Hepatocyte (in vitro differentiated cells): ENCODE data around the gene TRIM3.

ENCODE experiments used
- EZH2 ChIP-seq: fragments of 200-600 bp; sonication (generic); IDR thresholded peaks from 2 replicates; pipeline ENCODE4 v1.6.1; 2016; ENCODE audit warnings: antibody characterized with exemption, mild to moderate bottlenecking, borderline replicate concordance
- EZH2phosphoT487 ChIP-seq: fragments of 200-600 bp; sonication (generic); IDR thresholded peaks from one replicate; pipeline ENCODE4 v1.6.1; 2018; ENCODE audit warnings: antibody characterized with exemption, mild to moderate bottlenecking, low read depth, moderate library complexity; ENCODE audit not compliant: unreplicated experiment, severe bottlenecking
- TF ChIP-seq, protein P1 (sequence below): fragments of 200-600 bp; sonication (generic); IDR thresholded peaks from 2 replicates; pipeline ENCODE4 v1.5.1; 2016; ENCODE audit warnings: antibody characterized with exemption, mild to moderate bottlenecking; ENCODE audit not compliant: poor library complexity

DNA sequence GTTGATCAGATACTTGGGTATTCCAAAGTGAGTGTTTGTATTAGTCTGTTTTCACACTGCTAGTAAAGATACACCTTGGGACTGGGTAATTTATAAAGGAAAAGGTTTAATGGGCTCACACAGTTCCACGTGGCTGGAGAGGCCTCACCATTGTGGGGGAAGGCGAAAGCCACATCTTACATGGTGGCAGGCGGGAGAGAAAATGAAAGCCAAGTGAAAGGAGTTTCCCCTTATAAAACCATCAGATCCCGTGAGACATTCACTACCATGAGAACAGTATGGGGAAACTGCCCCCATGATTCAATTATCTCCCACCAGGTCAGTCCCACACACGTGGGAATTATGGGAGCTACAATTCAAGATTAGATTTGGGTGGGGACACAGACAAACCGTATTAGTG, 14.6 kb upstream of the TRIM3 start:
- TF ChIP-seq, protein P1, sequence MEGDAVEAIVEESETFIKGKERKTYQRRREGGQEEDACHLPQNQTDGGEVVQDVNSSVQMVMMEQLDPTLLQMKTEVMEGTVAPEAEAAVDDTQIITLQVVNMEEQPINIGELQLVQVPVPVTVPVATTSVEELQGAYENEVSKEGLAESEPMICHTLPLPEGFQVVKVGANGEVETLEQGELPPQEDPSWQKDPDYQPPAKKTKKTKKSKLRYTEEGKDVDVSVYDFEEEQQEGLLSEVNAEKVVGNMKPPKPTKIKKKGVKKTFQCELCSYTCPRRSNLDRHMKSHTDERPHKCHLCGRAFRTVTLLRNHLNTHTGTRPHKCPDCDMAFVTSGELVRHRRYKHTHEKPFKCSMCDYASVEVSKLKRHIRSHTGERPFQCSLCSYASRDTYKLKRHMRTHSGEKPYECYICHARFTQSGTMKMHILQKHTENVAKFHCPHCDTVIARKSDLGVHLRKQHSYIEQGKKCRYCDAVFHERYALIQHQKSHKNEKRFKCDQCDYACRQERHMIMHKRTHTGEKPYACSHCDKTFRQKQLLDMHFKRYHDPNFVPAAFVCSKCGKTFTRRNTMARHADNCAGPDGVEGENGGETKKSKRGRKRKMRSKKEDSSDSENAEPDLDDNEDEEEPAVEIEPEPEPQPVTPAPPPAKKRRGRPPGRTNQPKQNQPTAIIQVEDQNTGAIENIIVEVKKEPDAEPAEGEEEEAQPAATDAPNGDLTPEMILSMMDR: no peak
- no peak for TF ChIP-seq EZH2phosphoT487
- no peak for TF ChIP-seq EZH2
